ENCODE data around the gene SH3PXD2A.

GRCh38 chr10:103765981-103766380 lies 89.4 kb downstream of the SH3PXD2A start:
- TF ChIP-seq, protein P1, sequence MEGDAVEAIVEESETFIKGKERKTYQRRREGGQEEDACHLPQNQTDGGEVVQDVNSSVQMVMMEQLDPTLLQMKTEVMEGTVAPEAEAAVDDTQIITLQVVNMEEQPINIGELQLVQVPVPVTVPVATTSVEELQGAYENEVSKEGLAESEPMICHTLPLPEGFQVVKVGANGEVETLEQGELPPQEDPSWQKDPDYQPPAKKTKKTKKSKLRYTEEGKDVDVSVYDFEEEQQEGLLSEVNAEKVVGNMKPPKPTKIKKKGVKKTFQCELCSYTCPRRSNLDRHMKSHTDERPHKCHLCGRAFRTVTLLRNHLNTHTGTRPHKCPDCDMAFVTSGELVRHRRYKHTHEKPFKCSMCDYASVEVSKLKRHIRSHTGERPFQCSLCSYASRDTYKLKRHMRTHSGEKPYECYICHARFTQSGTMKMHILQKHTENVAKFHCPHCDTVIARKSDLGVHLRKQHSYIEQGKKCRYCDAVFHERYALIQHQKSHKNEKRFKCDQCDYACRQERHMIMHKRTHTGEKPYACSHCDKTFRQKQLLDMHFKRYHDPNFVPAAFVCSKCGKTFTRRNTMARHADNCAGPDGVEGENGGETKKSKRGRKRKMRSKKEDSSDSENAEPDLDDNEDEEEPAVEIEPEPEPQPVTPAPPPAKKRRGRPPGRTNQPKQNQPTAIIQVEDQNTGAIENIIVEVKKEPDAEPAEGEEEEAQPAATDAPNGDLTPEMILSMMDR (conservative IDR thresholded peaks at IDR 0.05 in 1 of 2, IDR thresholded peaks at IDR 0.05 in 1 of 2; ENCODE audit: extremely low read depth in 1 of 2, insufficient read depth in 1 of 2, low read depth in 1 of 2, low read length in 2 of 2) = no peak
- TF ChIP-seq EZH2 (IDR thresholded peaks at IDR 0.05; ENCODE audit: borderline replicate concordance, low read length) = no peak

Data from mammary epithelial cell (primary cell).